Left colon (tissue), 2 donors: ENCODE data around the gene FAM9C. TPM values are rescaled to one million over a fixed set of nuclear protein-coding genes. Genes with fewer than 3 reads are reported as not detected.
"Not testable (repeated sequence)": the region's sequence is repeated elsewhere in the genome, so short reads cannot be mapped to it uniquely, and the experiment has no call there.

Source experiments
- ATAC-seq: fragments of 200-7000 bp; cut with Tn5 transposase; one replicate; pipeline ENCODE4 v1.9.1; 2020; ENCODE audit warnings: mild to moderate bottlenecking, moderate library complexity
- DNase-seq, 2 donors: peaks; one replicate each; pipeline ENCODE4 v3.0.0-alpha.2; 2020
- intact Hi-C, 2 donors: fragments of 100-400 bp; cut with DNase I in 1 of 2; cut with micrococcal nuclease in 1 of 2; formaldehyde crosslinking; loops; one replicate each; pipeline versions ENCODE4 v1.11.2 to v1.14.0; 2022; cut with DNase I, micrococcal nuclease
- total RNA-seq, 2 donors: library from RNA; stranded (reverse); fragmentation: NEBNext Ultra II Directional; extraction: Animal tissue kit (Norgen Biotek cat#: 25700); gene quantifications; one replicate each; pipeline ENCODE4 v1.2.1, GENCODE V29; 2021
- donor health status: DM: no; HTN: no; CAD: no.
- donor health status: DM: yes; HTN: yes; CAD: no.

The FAM9C gene
- total RNA-seq, 2 donors from 2014 or later, result 0.09 to 0.17 TPM

DNA sequence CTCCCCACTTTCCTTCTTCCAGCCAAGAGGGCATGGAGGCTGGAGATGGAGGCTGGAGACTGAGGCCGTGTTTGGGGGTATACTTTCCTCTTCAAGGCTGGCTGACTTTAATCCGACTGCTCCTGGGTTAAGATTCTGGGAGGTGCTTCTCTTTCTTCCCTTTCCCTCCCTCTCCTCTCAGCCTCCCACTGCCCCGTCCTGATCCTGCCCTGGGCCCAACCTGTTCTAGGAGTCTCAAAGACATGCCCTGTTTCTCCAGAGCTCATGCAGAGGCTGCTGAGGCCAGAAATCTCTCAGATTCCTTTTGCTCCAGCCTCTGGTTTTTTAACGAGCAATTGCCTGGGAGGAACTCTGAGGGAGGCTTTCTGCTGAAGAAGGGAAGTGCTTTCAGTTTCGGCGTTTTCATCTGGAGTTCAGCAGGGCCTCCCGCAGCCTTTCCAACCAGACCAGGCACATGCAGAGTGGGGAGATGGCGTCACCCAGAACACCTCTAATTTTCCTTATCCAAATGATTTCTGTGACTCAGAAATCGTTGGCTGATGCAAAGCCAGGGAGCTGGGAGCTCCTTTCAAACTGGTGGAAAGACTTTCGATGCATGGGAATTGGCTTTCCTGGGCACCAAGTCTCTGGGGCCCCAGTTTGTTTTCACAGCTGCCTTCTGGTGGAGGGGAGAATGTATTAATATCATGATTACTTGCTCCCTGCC is 34.5 kb upstream of the FAM9C start:
- ATAC-seq (peak; percentile 55), DNase-seq (peak; percentile 48)
- intact Hi-C loops, result no loop called here

DNA sequence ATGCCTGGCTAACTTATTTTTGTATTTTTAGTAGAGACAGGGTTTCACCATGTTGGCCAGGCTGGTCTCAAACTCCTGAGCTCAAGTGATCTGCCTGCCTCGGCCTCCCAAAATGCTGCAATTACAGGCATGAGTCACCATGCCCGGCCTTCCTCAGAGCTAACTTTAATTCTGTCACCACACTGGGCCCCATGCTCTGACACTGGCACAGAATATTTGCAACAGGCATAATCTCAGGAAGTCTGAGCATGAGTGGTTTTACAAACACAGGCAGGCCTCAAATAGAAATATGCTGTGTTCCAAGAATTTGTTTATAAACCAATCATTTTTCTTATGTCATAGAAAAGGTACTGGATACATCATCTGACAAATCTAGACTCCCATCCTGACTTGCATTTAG is 32.7 kb upstream of the FAM9C start:
- no peak for DNase-seq
- intact Hi-C loops, result no loop called here

DNA sequence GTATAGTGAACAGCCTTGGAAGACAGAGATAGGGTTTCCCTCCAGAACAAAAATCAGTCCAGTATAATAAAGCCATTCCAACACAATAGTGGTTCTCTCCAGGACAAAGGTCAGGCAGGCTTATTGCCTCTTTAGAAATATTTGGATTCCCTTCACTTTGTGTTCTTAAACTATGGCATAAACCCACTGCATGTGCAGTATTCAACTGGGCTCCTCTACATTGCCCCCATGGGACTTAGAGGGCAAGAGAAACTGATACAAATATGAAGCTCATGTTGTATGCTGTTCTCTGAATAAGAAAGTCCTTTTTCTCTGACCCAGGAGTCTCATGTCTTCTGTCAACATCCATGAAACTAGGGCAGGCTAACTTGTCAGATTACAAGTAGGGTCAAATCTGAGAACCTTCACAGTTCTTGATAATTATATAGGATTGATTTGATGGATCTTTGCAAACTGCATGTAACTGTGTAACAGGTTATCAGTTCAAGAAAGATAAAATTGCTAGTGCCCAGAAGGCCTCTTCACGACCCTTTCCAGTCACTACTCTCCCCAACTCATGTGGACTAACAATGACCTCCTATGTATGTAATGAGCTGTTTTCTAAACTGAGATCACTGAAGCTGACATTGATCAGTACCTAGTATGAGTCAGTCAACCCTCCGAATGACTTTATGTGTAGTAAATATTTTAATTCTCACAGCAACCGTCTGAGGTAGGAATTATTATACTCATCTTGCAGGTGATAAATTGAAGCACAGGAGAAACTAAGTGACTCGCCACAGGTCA is 31.9 kb upstream of the FAM9C start:
- ATAC-seq (peak; percentile 58), DNase-seq (no peak)
- intact Hi-C loops, result no loop called here

More for the DNA sequence above, 32.7 kb upstream of the FAM9C start:
- no peak for ATAC-seq

DNA sequence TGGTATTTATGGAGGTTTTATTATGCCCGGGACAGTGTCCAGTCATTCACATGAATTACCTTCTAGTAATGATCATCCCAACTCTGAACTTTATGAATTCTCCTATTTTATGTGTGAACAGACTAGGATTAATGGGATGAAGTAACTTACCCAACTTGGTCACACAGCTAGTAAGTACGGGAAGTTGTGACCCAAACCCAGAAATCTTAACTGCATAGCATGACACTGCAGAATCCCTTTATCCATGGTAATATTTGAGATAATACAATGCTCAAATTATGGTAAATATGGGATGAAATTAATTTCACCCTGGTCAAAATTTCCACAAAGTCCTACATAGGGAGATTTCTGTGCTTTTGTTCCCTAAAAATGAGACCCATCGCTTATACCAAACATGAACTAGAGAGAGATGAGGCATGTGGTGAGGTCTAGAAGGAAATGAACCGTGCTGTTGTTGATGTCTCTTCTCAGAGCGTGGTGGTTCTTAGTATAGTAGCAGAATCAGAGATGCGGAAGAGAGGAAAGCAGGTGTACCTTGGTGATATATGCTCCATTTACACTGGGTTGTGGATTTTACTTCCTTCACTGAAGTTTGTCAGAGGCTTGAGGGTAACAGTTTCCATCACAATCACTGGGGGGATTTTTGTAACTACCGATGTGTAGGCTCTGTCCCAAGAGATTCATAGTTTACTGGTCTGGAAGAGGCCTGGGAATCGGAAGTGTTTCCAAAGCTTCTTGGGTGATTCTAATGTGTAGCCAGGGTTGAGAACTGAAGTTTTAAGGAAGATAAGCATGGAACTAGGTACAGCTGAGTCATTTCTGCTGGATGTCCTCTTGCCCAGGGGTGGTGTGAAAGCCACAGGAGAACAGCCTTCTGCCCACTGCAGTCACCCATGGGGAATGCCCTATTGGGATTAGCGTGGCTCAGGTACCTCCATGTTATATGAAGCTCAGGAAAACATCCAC is 30.2 kb upstream of the FAM9C start:
- no peak for ATAC-seq
- intact Hi-C loops, result no loop called here
- DNase-seq, result no peak

DNA sequence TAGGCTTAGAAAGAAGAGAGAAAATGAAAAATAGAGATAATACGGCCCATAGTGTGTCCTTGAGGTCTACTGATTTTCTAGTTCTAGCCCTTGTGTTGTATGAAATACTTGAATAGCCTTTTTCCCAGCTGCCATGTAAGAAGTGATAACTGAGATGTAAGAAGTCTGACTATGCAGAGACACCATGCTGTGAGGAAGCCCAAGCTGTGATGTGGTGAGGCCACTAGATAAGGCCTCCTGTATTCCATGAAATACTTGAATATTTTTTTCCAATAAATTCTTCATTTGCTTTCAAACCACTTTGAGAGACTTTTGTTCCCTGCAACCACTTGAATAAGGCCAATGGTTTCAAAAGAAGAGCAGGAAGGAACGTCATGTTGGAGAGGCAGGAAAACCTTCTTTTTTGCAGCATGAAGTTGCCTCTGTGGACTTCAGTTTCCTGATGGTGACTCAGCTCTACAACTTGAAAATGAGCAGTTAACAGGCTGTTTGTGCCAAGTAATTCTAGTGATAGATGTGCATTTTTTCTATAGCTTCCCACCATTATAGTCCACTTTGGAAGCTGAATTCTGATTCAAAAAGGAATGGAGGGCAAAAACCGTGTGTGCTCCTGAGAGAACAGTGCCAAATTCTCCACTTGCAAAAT is 25.5 kb upstream of the FAM9C start:
- intact Hi-C loops, result no loop called here
- ATAC-seq (no peak), DNase-seq (no peak)

DNA sequence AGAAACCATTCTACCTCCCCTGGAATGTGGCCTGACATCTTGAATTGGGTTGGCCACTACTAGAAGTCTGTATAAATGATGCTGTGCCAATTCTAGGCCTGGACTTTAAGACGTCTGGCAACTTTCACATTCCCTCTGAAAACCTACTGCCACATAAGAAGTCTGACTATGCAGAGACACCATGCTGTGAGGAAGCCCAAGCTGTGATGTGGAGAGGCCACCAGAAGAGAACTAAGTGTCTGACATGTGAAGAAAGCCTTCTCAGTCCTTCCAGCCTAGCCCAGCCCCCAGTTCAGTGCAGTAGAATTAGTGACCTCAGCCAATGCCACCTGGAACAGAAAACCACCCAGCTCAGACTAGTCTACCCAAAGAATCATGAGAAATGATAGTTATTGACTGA is 24.2 kb upstream of the FAM9C start:
- ATAC-seq (no peak), DNase-seq (no peak)
- intact Hi-C loops, result no loop called here

DNA sequence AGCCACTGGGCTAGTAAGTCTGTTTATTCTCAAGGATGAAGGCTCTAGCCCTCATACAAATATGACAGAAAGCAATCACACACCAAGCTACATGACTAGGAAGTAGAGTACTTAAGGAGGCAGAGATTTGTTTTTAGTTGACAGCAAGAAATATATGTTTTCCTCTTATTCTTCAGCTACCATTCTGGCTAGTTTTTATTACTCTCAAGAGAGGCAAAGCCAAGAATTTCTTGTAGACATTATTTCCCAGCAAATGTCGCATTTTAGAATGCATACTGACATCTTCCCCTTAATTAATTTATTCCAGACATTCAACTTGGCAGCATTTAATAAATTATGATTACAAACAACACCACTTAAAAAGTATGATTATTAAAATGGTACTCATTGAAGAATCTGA is 23.4 kb upstream of the FAM9C start:
- intact Hi-C loops, result no loop called here
- no peak for DNase-seq
- ATAC-seq, result no peak

DNA sequence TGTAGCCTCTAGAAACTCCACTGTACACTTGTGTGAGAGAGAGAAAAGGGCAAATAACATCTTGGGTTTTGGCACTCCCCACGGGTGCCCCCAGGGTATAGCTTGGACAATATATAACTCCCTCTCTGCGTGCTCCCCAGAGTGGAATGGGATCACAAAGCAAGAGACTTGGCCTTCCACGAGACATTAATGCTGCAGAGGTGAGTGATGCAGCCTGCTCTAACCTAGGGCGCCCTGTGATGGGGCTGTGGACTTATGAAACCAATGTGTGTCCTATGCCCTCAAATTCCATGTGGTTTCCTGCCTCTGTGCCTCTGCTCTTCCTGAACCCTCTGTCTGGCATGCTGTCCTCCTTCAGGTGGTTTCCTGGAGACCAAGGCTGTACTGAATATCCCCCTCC is 22.0 kb upstream of the FAM9C start:
- peak; percentile 19 for ATAC-seq
- DNase-seq, result no peak
- intact Hi-C loops, result no loop called here

DNA sequence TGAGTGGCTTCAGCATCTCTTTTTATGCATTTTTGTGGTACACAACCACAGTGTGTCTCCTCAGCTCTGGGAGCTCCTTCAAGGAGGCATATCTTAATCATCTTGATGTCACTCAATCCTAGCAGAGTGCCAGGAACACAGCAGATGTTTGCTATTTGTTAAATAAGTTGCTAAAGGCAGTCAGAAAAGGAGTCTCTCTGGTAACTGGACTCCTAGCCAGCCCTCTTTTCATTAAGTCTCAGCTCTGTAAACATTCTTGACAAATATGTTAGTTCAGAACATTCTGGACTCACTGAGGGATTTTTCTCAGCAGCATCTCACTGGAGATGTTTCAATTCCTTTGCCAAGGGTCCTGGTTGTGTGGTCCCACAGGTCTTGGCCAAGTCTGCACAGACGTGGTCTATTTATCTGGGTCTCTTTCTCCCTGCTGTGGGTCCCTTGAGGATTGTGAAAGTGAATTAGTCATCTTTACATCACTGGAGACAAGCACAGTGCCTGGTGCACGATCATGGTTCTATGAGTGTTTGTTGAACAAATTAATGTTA is 20.3 kb upstream of the FAM9C start:
- ATAC-seq, result no peak
- no peak for DNase-seq
- intact Hi-C loops, result no loop called here

DNA sequence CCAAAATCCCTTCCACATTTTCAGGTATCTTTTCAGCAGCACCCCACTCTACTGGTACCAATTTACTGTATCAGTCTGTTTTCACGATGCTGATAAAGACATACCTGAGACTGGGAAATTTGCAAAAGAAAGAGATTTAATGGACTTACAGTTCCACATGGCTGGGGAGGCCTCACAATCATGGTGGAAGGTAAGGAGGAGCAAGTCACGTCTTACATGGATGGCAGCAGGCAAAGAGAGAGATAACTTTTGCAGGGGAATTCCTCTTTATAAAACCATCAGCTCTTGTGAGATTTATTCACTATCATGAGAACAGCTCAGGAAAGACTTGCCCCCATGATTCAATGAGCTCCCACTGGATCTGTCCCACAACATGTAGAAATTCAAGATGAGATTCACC is 18.7 kb upstream of the FAM9C start:
- ATAC-seq, DNase-seq, intact Hi-C loops: not testable (repeated sequence)

DNA sequence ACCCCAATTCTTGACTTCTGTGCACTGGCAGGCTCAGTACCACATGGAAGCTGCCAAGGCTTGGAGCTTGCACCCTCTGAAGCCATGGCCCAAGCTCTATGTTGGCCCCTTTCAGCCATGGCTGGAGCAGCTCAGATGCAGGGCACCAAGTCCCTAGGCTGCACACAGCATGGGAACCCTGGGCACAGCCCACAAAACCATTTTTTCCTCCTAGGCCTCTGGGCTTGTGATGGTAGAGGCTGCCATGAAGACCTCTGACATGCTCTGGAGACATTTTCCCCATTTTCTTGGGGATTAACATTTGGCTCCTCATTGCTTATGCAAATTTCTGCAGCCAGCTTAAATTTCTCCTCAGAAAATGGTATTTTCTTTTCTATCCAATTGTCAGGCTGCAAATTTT is 17.9 kb upstream of the FAM9C start:
- DNase-seq, ATAC-seq, intact Hi-C loops: not testable (repeated sequence)

DNA sequence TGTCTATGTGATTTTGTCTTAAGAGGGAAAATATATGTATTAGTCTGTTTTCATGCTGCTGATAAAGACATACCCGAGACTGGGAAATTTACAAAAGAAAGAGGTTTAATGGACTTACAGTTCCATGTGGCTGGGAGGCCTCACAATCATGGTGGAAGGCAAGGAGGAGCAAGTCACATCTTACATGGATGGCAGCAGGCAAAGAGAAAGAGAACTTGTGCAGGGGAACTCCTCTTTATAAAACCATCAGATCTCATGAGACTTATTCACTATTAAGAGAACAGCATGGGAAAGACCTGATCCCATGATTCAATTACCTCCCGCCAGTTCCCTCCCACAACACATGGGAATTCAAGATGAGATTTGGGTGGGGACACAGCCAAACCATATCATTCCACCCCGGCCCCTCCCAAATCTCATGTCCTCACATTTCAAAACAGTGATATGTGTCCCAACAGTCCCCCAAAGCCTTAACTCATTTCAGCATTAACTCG is 16.8 kb upstream of the FAM9C start:
- ATAC-seq, DNase-seq, intact Hi-C loops: not testable (repeated sequence)

DNA sequence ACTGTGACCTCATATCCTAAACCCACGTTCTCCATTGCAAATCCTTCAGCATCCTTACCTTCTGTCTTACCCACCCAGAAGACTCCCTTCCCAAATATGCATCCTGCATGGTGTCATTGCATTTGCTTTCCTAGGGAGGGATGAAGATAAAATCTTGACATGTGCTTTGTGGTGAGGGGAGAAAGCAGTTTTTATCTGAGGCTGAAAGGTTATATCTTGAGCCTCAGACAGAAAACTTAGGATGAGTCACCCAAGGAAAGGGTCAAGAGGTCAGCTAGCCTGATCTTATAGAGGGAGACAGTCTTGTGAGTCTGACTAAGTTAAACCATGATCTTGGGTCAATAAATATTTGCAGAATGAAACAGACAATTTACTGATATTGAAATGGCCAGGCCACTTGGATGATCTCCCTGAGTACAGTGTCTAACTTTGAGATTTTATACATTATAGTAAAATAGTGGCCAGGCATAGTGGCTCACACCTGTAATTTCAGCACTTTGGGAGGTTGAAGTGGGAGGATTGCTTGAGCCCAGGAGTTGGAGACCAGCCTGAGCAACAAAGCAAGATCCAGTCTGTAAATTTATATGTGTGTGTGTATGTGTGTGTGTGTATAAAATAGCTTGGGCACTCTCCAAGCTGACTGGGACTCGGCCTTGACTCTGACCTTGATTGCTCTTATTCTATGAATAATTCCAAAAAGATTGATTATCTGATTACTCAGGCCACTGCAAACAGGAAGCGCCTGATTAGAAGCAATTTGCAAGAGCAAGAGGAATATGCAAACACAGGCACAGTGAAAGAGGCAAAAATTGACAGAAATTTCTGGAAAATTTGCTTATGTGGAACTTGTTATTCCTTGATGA is 15.4 kb upstream of the FAM9C start:
- ATAC-seq, result peak; percentile 42
- no peak for DNase-seq
- intact Hi-C loops, result no loop called here

DNA sequence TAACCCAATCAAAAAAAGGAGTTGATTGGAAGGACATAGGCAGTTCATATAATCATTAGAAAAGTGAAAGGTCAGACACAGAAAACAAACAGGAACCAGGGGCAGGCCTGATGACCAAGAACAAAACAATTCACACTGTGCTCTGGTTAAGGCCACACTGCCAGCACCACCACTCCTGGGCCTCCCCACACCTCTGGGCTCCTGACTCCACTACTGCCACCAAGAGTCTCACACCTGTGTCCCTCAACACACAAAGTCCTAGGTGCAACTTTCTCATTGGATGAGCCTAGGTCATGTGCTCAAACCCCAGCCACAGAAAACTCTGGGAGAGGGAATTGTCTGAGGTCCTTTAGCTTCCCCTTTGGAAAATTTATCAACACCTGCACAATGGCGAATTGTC is 11.1 kb upstream of the FAM9C start:
- no peak for DNase-seq
- peak; percentile 56 for ATAC-seq
- intact Hi-C loops, result no loop called here

DNA sequence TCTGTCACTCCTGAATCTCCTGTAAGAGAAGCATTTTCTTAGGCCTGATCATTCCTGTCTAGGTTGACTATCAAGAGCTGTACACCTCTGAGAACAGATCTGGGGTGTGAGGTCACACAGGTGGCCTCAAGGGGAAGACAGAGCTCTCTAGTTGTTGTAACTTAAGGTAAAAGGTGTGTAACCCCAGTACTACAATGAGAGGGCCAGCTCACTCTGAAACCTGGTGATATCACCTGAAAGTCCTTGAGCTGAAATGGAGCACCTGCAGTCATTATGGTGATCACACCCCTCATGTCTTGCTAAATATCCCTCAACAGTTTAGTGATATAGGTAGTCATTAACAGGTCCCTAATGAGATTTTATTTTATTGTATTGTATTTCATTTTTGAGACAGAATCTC is 8.8 kb upstream of the FAM9C start:
- no peak for ATAC-seq
- DNase-seq, result no peak
- intact Hi-C loops, result no loop called here

DNA sequence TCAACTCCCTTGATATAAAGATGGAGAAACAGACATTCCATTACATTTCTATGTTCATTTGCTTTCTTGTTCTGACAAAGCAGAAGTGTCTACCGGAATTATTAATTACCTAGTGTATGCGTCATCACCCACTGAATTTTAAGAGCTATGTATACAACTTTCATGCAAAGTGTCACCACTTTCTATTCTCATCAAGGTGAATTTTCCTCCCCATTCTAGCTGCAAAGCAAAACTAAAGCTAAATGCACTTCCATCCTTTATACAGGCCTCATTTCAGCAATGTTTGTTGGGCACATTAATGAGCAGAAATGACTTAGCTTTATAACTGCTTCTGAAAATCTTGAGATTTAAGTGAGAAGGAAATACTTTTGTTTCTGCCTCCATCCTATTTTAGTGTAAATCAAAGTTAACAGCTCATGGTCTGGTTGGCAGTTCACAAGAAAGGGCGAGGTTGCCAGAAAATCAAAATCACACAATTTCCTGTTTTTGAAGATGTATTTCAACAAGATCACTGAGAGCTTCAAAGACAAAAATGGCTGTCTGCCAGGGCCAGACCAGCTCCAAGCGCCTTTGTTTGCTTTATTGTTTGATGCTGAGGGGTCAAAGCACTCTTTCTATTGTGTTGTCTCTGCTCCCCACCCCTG is 7.2 kb upstream of the FAM9C start:
- ATAC-seq, result no peak
- DNase-seq, result no peak
- intact Hi-C loops, result no loop called here

DNA sequence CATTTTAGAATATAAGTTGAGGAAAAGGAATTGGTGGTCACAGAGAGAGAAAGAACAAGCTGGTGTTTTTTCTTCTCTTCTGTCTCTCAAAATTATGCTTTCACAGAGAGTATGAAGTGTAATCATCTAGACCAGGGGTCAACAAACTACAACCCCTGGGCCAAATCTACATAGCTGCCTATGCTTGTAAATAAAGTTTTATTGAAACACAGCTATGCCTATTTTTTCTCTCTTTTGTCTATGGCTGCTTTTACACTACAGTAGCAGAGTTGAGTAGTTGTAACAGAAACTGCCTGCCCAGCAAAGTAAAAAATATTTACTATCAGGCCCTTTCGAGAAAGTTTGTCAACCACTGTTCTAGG is 6.7 kb upstream of the FAM9C start:
- ATAC-seq (no peak), DNase-seq (no peak)
- intact Hi-C loops, result no loop called here
